Activated effector memory CD4-positive, alpha-beta T cell treated with Interleukin-2 at 50 U/mL for 16 hours (primary cell): ENCODE measurements around the gene MEIS2.

Source experiments
- DNase-seq: peaks from one replicate; pipeline ENCODE4 v3.0.0-alpha.2; 2020

MEIS2 gene

GRCh38 chr15:36887214-36887961, 213.0 kb downstream of the MEIS2 start:
- no peak for DNase-seq

GRCh38 chr15:36886701-36887100, 213.6 kb downstream of the MEIS2 start:
- no peak for DNase-seq

GRCh38 chr15:36886191-36886590, 214.2 kb downstream of the MEIS2 start:
- DNase-seq, result no peak

GRCh38 chr15:36885771-36886170, 214.6 kb downstream of the MEIS2 start:
- DNase-seq, result no peak

GRCh38 chr15:36884936-36885635, 215.3 kb downstream of the MEIS2 start:
- DNase-seq, result no peak

- no peak for DNase-seq
Observed at GRCh38 chr15:36884518-36884875, 215.9 kb downstream of the MEIS2 start.

GRCh38 chr15:36883713-36884517, 216.4 kb downstream of the MEIS2 start:
- DNase-seq, result peak; percentile 2

GRCh38 chr15:36882487-36883131, 217.7 kb downstream of the MEIS2 start:
- no peak for DNase-seq

- no peak for DNase-seq
Observed at GRCh38 chr15:36882056-36882455, 218.3 kb downstream of the MEIS2 start.

GRCh38 chr15:36881516-36881915, 218.8 kb downstream of the MEIS2 start:
- DNase-seq, result no peak

- DNase-seq, result no peak
Observed at GRCh38 chr15:36880913-36881460, 219.4 kb downstream of the MEIS2 start.

GRCh38 chr15:36880224-36880912, 220.0 kb downstream of the MEIS2 start:
- DNase-seq, result no peak

GRCh38 chr15:36879568-36880222, 220.7 kb downstream of the MEIS2 start:
- DNase-seq, result no peak

- no peak for DNase-seq
Observed at GRCh38 chr15:36878684-36879262, 221.6 kb downstream of the MEIS2 start.

GRCh38 chr15:36877796-36878683, 222.3 kb downstream of the MEIS2 start:
- DNase-seq, result no peak

GRCh38 chr15:36877294-36877693, 223.1 kb downstream of the MEIS2 start:
- no peak for DNase-seq

GRCh38 chr15:36875740-36876334, 224.5 kb downstream of the MEIS2 start:
- no peak for DNase-seq

- no peak for DNase-seq
Observed at GRCh38 chr15:36874930-36875329, 225.4 kb downstream of the MEIS2 start.

- no peak for DNase-seq
Observed at GRCh38 chr15:36867436-36867835, 232.9 kb downstream of the MEIS2 start.

- no peak for DNase-seq
Observed at GRCh38 chr15:36866896-36867295, 233.5 kb downstream of the MEIS2 start.
